ENCODE measurements around the gene IFRD1.

- TF ChIP-seq CTCF (IDR thresholded peaks at IDR 0.05; ENCODE audit: insufficient read depth, low read length, poor library complexity, severe bottlenecking) = no peak
- no peak for TF ChIP-seq EZH2phosphoT487 (conservative IDR thresholded peaks at IDR 0.05; ENCODE audit: low read length)
These were observed 58.1 kb downstream of the IFRD1 start for GRCh38 chr7:112508404-112508803.

Data from SU-DHL-6 (cell line).